Fibroblast of skin of right biceps (primary cell): ENCODE measurements around the gene SGF29.
"Not testable (repeated sequence)": the region's sequence is repeated elsewhere in the genome, so short reads cannot be mapped to it uniquely, and the experiment has no call there.

ENCODE experiments used
- DNase-seq: peaks from one replicate; pipeline ENCODE4 v3.0.0-alpha.2; 2013

The SGF29 gene

GRCh38 chr16:28615486-28616223, 61.9 kb downstream of the SGF29 start:
- peak; percentile 15 for DNase-seq

GRCh38 chr16:28616224-28616577, 62.5 kb downstream of the SGF29 start:
- not testable (repeated sequence) for DNase-seq

- DNase-seq = no peak
Measured at GRCh38 chr16:28616636-28617035, 62.9 kb downstream of the SGF29 start.

GRCh38 chr16:28617874-28618273, 64.2 kb downstream of the SGF29 start:
- no peak for DNase-seq

GRCh38 chr16:28620316-28620715, 66.6 kb downstream of the SGF29 start:
- DNase-seq = not testable (repeated sequence)

GRCh38 chr16:28621481-28622155, 67.9 kb downstream of the SGF29 start:
- no peak for DNase-seq

GRCh38 chr16:28622532-28623171, 68.9 kb downstream of the SGF29 start:
- not testable (repeated sequence) for DNase-seq

GRCh38 chr16:28623172-28623711, 69.5 kb downstream of the SGF29 start:
- no peak for DNase-seq

GRCh38 chr16:28630905-28631304, 77.2 kb downstream of the SGF29 start:
- DNase-seq = not testable (repeated sequence)

- peak; percentile 69 for DNase-seq
Measured at GRCh38 chr16:28636093-28636823, 82.5 kb downstream of the SGF29 start.

- DNase-seq = not testable (repeated sequence)
Measured at GRCh38 chr16:28637765-28638164, 84.0 kb downstream of the SGF29 start, which contains the start of gene NPIPB8. NPIPB8 (plus strand) TSS chr16:28638065; CDS start chr16:28638361, 296 bp downstream.

- DNase-seq = not testable (repeated sequence)
Measured at GRCh38 chr16:28638359-28638758, 84.6 kb downstream of the SGF29 start.

GRCh38 chr16:28639959-28640358, 86.2 kb downstream of the SGF29 start:
- not testable (repeated sequence) for DNase-seq
